Esophagus muscularis mucosa (tissue), 3 donors: Measurements from ENCODE around the gene ANKRD53.

Experiments
- CTCF ChIP-seq, 3 experiments: fragments of 200-600 bp in 2 of 3; fragments of 450-650 bp in 1 of 3; sonication (generic) in 2 of 3; IDR thresholded peaks; one replicate each; pipeline ENCODE4 v1.5.1; 2017 to 2019; ENCODE audit warnings: antibody characterized with exemption in 3 of 3, mild to moderate bottlenecking in 2 of 3, moderate library complexity in 1 of 3
- POLR2A ChIP-seq: fragments of 450-650 bp; IDR thresholded peaks from one replicate; pipeline ENCODE4 v1.6.1; 2017; ENCODE audit warnings: antibody characterized with exemption, moderate library complexity, mild to moderate bottlenecking, low read depth
- POLR2AphosphoS5 ChIP-seq, 2 donors: sonication (generic); formaldehyde crosslinking; IDR thresholded peaks; one replicate each; pipeline ENCODE4 v1.6.1; 2017; ENCODE audit warnings: antibody characterized with exemption in 2 of 2

GRCh38 chr2:70956141-70956540, 22.3 kb upstream of the ANKRD53 start:
- TF ChIP-seq POLR2AphosphoS5 (IDR thresholded peaks at IDR 0.05) (no peak), CTCF (IDR thresholded peaks at IDR 0.05) (no peak), POLR2A (no peak)
